NCI-H345 treated with DMSO at 0.1 percent for 48 hours (cell line): ENCODE measurements around the gene UPK3A.
"Not testable (repeated sequence)": the region's sequence is repeated elsewhere in the genome, so short reads cannot be mapped to it uniquely, and the experiment has no call there.

ENCODE experiments used
- DNase-seq: peaks from one replicate; lab custom pipeline; 2025; ENCODE audit not compliant: unreplicated experiment; lab: John Stamatoyannopoulos, UW

UPK3A gene

DNA sequence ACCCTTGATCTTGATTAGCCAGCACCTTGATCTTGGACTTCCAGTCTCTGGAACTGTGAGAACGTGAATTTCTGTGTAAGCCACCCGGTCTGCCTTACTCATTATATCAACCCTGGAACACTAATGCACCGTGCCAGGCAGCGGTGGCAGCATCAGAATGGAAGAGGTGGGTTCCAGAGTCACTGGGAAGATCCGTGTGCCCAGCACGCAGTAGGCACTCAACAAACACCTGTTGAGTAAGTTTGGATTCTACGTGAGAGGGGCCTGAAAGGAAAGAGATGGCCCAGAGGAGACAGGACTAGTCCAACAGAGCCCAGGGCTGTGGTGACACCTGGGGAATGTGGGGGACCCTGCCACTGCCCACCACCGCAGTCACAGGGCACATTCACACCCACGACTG lies 6.6 kb upstream of the UPK3A start:
- DNase-seq, result no peak

DNA sequence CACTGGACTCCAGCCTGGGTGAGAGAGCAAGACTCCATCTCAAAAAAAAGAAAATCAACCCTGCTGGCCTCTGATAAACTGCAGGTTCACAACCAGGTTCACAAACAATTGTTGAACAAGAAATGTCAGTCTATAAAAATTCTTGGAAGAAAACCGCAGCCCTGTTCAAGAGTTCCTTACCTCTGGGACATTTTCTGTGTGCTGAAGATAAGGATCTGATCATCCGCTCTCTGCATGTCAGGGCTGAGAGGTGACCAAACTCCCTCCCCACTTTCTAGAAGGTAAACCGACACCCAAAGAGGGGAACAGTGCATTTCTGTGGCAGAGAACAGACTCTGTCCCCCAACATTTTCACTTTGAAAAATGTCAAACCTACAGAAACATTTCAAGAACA lies 4.2 kb upstream of the UPK3A start:
- DNase-seq, result no peak

DNA sequence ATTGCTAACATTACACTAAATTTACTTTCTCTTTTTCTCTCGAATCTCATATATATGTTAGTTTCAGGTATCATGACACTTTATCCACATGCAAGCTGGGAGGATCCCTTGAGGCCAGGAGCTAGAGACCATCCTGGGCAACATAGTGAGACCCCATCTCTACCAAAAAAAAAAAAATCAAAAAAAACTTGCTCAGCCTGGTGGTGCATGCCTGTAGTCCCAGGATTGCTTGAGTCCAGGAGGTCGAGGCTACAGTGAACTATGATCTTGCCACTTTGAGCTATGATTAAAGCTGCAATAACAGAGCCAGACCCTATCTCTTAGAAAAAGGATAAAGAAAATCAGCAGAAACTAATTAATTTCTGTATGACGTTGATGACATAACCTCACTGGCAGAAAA lies 3.7 kb upstream of the UPK3A start:
- no peak for DNase-seq

DNA sequence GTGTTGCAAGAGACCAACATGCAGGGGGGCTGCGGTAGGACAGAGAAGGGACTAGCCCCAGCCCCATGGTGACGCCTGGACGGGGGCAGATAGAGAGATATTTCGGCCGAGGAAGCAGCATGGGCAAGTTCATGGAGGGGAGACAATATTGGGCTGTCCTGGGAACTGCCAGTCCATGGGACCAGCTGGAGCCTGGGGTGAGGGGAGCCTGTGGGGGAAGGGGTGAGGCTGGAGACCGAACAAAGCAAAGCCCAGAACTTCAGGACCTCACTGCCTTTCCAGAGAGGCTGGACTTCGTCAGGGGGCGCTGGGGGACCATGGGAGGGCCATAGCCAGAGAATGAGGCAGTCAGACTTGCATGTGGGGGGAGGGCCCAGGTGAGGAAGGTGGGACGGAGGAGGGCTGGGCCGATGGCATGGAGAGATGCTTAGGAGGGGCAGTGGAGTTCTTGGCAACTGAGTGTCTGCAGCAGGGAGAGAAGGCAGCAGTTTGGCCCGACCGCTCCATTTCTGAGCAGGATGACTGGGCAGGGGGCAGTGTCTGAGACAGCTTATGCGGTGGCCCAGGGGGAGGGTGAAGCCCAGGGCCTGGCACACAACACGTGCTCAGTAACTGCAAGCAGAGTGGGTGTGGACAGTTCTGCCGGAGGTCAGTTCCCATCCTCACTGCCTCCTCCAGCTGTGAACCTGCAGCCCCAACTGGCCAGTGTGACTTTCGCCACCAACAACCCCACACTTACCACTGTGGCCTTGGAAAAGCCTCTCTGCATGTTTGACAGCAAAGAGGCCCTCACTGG lies 712 bp downstream of the UPK3A start:
- no peak for DNase-seq

DNA sequence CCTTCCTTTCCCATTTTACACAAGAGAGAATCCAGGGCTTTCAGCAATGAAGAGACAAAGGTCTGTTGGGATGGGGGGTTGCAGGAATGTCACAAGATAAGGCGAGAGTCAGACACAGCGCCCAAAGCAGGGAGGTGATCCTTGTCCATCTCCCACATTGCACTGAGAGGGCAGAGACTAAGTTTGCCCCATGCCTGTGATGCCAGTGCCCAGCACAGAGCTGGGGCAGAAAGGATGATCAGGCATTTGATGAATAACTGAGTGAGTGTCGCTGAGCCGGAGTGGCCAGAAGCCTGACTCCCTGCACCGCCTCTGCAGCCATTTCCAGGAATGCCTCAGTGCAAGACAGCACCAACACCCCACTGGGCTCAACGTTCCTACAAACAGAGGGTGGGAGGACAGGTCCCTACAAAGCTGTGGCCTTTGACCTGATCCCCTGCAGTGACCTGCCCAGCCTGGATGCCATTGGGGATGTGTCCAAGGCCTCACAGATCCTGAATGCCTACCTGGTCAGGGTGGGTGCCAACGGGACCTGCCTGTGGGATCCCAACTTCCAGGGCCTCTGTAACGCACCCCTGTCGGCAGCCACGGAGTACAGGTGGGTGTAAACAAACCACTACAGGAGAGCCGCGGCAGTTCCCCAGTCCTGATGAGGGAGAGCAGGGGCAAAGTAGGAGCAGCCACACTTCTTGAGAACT lies 2.3 kb downstream of the UPK3A start:
- DNase-seq, result no peak

DNA sequence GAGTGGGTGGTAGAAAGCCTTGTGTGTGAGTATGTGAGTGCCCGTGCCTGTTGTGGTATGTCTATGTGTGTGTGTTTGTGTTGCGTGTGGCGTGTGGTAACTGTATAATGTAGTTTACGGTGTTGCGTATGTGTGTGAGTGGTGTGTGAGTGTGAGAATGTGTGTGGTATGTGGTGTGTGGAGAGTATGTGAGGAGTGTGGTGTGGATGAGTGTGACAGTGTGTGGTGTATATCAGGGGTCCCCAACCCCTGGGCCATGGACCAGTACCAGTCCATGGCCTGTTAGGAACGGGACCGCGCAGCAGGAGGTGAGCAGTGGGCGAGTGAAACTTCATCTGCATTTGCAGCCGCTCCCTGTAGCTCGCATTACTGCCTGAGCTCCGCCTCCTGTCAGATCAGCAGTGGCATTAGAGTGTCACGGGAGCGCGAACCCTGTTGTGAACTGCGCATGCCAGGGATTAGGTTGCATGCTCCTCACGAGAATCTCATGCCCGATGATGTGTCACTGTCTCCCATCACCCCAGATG lies 5.7 kb downstream of the UPK3A start:
- DNase-seq, result no peak

DNA sequence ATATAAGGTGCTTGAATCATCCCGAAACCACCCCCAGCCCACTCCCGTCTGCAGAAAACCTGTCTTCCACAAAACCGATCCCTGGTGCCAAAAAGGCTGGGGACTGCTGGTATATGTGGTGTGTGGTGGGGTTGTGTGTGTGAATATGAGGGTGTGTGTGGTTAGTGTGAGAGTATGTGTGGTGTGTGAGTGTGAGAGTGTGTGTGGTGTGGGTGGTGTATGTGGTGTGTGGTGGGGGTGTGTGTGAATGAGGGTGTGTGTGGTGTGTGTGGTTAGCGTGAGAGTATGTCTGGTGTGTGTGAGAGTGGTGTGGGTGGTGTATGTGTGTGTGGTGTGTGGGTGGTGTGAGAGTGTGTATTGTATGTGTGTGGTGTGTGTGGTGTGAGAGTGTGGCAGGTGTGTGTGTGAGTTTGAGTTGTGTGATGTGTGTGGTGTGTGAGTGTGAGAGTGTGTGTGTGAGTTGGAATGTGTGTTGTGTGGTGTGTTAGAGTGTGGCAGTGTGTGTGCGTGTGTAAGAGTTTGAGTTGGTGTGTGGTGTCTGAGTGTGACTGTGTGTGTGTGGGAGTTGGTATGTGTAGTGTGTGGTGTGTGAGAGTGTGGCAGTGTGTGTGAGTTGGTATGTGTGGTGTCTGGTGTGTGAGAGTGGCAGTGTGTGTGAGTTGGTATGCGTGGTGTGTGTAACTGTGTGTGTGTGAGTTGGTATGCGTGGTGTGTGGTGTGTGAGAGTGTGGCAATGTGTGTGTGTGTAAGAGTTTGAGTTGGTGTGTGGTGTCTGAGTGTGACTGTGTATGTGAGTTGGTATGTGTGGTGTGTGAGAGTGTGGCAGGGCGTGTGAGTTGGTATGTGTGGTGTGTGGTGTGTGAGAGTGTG lies 6.5 kb downstream of the UPK3A start:
- no peak for DNase-seq

DNA sequence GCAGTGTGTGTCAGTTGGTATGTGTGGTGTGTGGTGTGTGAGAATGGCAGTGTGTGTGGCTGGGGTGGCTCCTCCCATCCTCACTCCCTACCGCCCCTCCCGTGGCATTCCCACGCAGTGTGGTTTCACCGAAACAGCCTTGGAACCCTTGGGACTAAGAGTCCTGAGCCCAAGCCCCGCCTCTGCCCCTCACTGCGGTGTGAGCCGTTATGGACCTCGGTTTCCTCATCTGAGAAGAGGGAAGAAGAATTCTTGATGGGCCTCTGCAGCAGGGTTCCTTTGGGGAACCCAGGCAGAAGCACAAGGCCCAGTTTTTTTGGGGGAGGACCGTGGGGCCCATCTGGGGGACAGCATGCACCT lies 7.2 kb downstream of the UPK3A start:
- no peak for DNase-seq

DNA sequence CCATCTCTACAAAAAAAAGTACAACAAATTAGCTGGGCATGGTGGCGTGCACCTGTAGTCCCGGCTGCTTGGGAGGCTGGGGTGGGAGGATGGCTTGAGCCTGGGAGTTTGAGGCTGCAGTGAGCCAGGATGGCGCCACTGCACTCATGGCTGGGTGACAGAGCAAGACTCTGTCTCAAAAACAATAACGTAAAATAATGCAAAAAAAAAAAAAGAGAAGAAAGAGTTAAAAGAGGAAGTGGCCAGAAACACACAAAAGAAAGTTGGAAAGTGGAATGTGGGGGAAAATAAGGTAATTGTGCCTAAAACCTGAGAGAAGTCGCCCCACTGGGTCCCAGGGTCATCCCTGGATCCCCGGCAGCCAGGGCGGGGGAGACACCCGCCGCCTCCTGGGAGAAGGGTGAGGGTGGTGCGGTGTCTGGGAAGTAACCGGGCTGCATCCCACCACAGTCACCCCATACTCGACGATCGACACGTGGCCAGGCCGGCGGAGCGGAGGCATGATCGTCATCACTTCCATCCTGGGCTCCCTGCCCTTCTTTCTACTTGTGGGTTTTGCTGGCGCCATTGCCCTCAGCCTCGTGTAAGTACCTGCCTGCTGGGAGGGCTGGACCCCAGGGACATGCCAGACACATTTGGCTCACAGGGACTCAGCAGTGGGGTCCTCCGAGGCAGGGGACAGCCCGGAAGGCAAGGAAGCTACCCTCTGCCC lies 8.1 kb downstream of the UPK3A start:
- DNase-seq, result no peak

DNA sequence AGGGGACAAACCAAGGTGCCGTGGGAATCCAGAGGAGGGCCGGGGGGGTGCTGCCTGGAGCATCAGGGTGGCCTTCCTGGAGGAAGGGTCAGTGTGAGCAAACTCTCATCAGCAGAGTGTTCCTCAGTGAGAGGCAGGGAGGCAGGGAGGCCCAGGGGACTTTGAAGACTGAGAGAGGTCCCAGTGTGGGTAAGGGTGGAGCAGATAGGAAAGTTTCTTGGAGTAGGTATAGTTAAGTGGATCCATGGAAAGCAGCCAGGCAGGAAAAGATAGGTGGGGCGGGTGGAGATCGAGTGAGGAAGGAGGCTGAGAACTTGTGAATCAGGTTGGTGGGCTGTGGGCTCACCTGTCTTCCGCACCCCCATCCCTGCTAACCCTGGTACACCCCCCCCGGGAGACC lies 9.3 kb downstream of the UPK3A start:
- no peak for DNase-seq

DNA sequence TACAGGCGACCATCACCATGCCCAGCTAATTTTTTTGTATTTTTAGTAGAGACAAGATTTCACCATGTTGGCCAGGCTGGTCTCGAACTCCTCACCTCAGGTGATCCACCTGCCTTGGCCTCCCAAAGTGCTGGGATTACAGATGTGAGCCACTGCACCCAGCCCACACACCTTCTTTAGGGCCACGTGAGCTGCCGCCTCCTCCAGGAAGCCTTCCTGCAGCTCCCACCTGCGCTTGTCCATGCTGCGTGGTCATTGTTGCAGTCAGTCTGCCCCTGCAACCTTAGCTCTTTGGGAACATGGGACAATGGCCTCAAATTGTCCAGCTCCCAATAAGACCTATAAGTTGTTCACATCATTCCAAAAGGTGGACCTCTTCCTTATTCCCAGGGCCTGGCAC lies 10.3 kb downstream of the UPK3A start:
- not testable (repeated sequence) for DNase-seq

DNA sequence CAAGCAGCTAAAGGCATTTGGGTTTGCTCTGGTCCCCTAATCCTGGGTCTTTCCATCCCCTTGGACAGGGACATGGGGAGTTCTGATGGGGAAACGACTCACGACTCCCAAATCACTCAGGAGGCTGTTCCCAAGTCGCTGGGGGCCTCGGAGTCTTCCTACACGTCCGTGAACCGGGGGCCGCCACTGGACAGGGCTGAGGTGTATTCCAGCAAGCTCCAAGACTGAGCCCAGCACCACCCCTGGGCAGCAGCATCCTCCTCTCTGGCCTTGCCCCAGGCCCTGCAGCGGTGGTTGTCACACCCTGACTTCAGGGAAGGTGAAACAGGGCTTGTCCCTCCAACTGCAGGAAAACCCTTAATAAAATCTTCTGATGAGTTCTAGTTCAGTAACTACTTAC lies 10.7 kb downstream of the UPK3A start:
- no peak for DNase-seq

DNA sequence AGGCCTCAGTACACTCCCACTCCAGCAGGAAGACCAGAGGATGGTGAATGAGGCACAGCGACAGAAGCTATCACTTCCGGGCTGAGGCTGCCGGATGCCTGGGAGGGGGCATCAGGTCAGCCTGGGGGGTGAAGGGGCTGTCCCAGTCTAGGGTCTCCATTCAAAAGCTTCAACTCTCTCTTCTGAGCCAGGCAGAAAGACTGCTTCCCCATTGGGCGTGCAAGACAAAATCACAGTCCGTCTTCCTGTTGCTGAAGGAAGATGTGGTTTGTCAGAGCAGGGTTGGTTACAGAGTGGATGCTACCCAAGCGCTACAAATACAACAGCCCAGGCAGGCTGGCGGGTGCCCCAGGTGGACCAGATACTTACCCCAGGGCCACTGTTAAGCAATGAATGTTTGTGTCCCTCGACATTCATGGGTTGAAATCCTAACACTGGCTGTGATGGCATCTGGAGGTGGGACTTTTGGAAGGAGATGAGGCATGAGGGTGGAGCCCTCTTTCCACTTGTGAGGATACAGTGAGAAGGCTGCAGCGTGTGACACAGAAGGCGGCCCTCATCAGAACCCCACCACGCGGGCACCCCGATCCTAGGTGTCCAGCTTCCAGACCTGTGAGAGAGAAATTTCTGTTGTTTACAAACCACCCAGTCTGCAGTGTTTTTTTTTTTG lies 12.0 kb downstream of the UPK3A start:
- DNase-seq, result no peak

DNA sequence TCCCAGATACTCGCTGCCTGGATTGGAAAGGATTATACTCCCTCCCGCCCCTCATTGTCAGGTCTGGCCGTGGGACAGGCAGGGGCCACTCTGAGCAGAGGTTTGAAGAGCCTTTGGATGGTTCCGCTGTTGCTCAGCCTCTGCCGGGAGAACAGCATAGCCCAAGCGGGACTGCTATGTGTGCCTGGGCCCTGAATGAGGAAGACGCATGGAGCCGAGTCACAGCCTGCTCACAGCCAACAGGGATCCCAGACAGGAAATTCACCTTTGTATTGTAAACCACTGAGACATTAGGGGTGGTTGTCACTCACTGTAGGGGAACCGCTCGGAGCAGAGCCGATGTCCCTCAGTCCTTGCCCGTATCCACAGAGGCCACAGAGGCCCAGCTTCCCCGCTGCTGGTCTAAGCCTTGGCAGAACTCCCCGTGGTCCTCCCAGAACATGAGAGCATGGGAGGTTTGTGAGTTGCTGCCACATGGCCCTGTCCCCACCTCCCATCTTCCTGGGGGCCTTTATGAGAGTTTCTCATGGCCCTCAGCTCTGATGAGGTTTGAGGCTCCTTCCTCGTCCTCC lies 14.3 kb downstream of the UPK3A start:
- DNase-seq, result no peak

DNA sequence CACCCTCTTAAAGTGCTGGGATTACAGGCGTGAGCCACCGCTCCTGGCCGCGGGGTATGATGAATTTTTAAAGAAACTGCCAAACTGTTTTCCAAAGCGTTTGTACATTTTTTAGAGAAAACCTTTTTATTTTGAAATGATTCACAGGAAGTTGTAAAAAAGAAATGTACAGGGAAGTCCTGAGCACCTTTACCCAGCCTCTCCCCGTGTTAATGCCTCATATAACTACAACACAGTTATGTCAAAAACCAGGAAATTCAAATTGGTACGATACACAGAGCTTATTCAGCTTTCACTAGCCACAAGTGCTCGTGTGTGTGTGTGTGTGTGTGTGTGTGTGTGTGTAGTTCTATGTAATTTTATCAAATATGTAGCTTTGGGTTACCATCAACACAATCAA lies 18.0 kb downstream of the UPK3A start:
- no peak for DNase-seq

DNA sequence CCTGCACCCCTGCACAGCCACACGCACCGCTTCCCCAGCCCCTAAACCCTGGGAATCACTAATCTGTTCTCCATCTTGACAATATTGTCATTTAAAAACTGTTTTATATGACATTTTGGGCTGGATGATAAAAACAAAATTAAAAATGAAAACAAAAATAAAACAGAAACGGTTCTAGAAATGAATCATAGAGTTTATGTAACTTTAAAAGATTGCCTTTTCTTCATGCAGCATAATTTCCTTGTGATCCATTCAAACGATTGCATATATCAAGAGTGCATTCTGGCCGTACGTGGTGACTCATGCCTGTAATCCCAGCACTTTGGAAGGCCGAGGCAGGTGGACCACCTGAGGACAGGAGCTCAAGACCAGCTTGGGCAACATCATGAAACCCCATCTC lies 18.4 kb downstream of the UPK3A start:
- DNase-seq, result no peak

DNA sequence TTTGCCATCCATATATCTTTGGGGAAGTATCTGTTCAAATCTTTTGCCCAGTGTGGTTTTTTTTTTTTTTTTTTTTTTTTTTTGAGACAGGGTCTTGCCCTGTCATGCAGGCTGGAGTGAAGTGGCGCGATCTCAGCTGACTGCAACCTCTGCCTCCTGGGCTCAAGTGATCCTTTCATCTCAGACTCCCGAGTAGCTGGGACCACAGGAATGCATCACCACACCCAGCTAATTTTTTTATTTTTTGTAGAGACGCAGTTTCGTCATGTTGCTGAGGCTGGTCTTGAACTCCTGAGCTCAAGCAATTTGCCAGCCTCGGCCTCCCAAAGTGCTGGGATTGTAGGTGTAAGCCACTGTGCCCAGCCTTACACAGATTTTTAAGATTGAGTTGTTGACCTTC lies 20.2 kb downstream of the UPK3A start:
- DNase-seq, result no peak

DNA sequence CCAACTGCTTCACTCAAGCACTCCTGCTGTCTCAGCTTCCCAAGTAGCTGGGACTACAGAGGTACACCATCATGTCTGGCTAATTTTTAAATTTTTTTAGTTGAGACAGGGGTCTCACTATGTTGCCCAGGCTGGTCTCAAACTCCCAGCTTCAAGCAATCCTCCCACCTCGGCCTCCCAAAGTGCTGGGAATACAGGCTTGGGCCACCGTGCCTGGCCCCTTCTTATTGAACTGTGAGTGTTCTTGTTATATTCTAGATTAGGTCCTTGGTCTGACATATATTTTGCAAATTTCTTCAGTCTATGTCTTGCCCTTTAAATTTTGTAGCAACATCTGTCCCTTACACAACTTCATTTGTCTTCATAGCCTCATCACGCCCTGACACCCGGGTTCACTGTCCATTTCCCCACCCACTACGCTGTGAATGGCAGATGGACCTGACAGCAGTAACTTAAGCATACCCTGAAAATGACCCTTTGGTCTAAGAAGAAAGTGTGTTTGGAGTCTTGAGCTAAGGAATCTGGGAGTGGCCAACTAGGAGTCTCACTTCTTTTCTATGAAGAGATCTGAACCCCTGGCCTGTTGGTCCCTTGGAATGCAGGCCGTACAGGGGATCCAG lies 20.8 kb downstream of the UPK3A start:
- no peak for DNase-seq

DNA sequence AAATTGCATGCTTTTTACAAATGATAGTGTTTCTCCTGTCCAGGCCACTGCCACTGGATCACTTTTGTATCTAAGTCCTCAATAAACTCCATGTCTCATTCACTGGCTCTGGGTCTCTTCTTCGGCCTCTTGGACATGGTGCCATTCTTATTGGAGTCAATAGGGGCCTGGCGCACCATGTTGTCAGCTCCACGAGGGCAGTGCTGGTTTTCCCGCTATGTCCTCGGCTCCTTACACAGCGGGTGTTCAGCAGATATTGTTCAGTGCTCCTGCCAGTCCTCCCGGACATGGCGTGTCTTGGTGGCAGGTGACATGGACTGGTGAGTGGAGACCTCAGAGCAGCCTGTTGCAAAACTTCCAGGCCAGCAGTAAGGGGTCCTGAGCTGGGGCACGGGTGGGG lies 21.4 kb downstream of the UPK3A start:
- DNase-seq, result no peak
